ENCODE results near the gene ACBD4. TPM values are rescaled to one million over a fixed set of nuclear protein-coding genes. Genes with fewer than 3 reads are reported as not detected.
A peak's percentile ranks its signal among the peaks of the same experiment; 100 is the strongest.
"Not testable (repeated sequence)": the region's sequence is repeated elsewhere in the genome, so short reads cannot be mapped to it uniquely, and the experiment has no call there.

Gene ACBD4
- total and polyA plus RNA-seq, 2 experiments from 2014 or later, result 2.1 to 4.3 TPM

GRCh38 chr17:45123076-45123770, 12.3 kb upstream of the ACBD4 start:
- WGBS, 2 experiments (ENCODE audit: low coverage in 1 of 2, low lambda C conversion rate in 2 of 2, missing lambda C conversion rate in 2 of 2), result 84 to 88% methylated on average over 6 of the region's 6 CpGs
- Histone ChIP-seq H2AFZ (no peak overlapping the region), H3K9ac (peak overlapping the region; percentile 25; the same call in 1 of the 2 replicates), H3K4me2 (ENCODE audit: unreplicated experiment) (peak overlapping the region; percentile 76), H3K9me2 (ENCODE audit: insufficient read depth) (no peaks in the 10 kb centered on the region), H3K79me2 (ENCODE audit: insufficient read depth) (peaks cover 44% of the 10 kb centered on the region), H3K27ac (0 out of 2 replicates have a peak overlapping the region, but pooled peaks have one; percentile 15), H4K20me1 (ENCODE audit: insufficient read depth) (no peaks in the 10 kb centered on the region), H3K36me3 (ENCODE audit: low read depth) (no peaks in the 10 kb centered on the region), H3K9me3 (ENCODE audit: low read depth) (no peaks in the 10 kb centered on the region), H3K4me1 (ENCODE audit: insufficient read depth) (peaks cover 40% of the 10 kb centered on the region), H3K4me3 (no peak overlapping the region), H3F3A (ENCODE audit: insufficient read depth) (no peaks in the 10 kb centered on the region), H3K27me3 (replicated peaks; ENCODE audit: insufficient read depth) (no peaks in the 10 kb centered on the region)
- in situ Hi-C loops (cut with MboI), result loop anchor here (5.0 to 10.0 kb wide), 2 partner anchors 68 to 201 kb away; partner anchors contain the start of gene DCAKD
- DNase-seq, result no peak
- no peak for TF ChIP-seq EZH2phosphoT487 (IDR thresholded peaks at IDR 0.05; ENCODE audit: insufficient read depth, low read depth)
- TF ChIP-seq EZH2 (IDR thresholded peaks at IDR 0.05; ENCODE audit: insufficient read depth, poor library complexity, severe bottlenecking), result no peak

DNA sequence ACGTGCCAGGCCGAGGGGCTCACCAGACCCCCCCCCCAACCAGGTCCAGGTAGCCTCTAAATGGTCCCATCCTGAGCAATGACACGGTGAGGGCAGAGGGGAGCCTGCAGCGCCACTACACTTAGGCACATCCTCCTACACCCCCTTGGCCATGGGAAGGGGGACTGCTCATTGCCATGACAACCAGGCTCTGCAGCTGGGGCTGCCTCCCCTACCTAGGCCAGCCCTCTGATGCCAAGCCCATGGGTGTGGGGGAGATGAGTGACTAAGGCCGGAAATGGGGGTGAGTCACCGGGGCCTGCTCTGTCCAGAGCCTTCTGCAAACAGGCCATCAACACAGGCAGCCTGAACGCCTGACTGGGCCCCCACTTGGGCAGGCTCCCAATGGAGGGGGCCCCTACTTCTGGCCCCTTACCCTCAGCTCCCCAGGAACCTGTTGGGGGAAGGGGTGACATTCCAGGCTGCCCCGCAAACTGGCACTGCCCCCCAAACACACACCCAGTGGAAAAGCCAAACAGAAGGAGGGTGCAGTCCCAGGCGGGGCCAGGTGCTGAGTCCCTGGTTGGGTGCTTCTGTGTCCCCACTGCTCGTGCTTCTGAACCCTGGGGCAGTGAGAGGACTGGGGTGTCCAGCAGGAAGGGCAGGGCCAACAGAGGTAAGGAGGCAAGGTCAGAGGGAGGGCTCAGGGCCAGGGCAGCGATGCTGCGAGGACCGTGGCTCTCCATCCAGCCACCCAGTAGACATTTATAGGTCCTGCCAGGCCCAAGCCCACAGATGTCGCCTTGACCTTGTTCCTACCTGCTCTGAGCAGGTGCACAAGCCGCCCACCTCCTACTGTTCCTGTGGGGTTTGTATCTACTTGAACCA, 11.3 kb upstream of the ACBD4 start:
- peak overlapping the region; percentile 57 for H3K27ac ChIP-seq
- H3K9me2 ChIP-seq (ENCODE audit: insufficient read depth), result no peaks in the 10 kb centered on the region
- TF ChIP-seq EZH2phosphoT487 (IDR thresholded peaks at IDR 0.05; ENCODE audit: insufficient read depth, low read depth), result no peak
- no peak for TF ChIP-seq EZH2 (IDR thresholded peaks at IDR 0.05; ENCODE audit: insufficient read depth, poor library complexity, severe bottlenecking)
- peak overlapping the region; percentile 56 for H2AFZ ChIP-seq
- DNase-seq, result peak; percentile 94
- in situ Hi-C loops (cut with MboI), result loop anchor here (5.0 to 10.0 kb wide), 2 partner anchors 69 to 202 kb away; partner anchors contain the start of gene DCAKD
- H3K4me2 ChIP-seq (ENCODE audit: unreplicated experiment), result peak overlapping the region; percentile 76
- no peak overlapping the region for H3K4me3 ChIP-seq
- H3K9me3 ChIP-seq (ENCODE audit: low read depth), result no peaks in the 10 kb centered on the region
- peak overlapping the region; percentile 74 for H3K9ac ChIP-seq
- H3K36me3 ChIP-seq (ENCODE audit: low read depth), result no peaks in the 10 kb centered on the region
- H3K27me3 ChIP-seq (replicated peaks; ENCODE audit: insufficient read depth), result no peaks in the 10 kb centered on the region
- peaks cover 48% of the 10 kb centered on the region for H3K79me2 ChIP-seq (ENCODE audit: insufficient read depth)
- H3F3A ChIP-seq (ENCODE audit: insufficient read depth), result no peaks in the 10 kb centered on the region
- peaks cover 43% of the 10 kb centered on the region for H3K4me1 ChIP-seq (ENCODE audit: insufficient read depth)
- H4K20me1 ChIP-seq (ENCODE audit: insufficient read depth), result no peaks in the 10 kb centered on the region
- whole genome bisulfite sequencing, 2 experiments (ENCODE audit: low coverage in 1 of 2, low lambda C conversion rate in 2 of 2, missing lambda C conversion rate in 2 of 2), result 55 to 57% methylated on average over 13 to 15 of the region's 15 CpGs

- H4K20me1 ChIP-seq (ENCODE audit: insufficient read depth); H3F3A ChIP-seq (ENCODE audit: insufficient read depth); DNase-seq; H3K4me3 ChIP-seq; H3K9me3 ChIP-seq (ENCODE audit: low read depth); H3K27me3 ChIP-seq (replicated peaks; ENCODE audit: insufficient read depth); H3K36me3 ChIP-seq (ENCODE audit: low read depth); H3K9me2 ChIP-seq (ENCODE audit: insufficient read depth); H3K4me2 ChIP-seq (ENCODE audit: unreplicated experiment): not testable (repeated sequence)
- 69 to 71% methylated on average over 5 of the region's 5 CpGs for WGBS, 2 experiments (ENCODE audit: low coverage in 1 of 2, low lambda C conversion rate in 2 of 2, missing lambda C conversion rate in 2 of 2)
- peak overlapping the region; percentile 74 for H3K9ac ChIP-seq
- in situ Hi-C loops (cut with MboI), result loop anchor here (5.0 to 10.0 kb wide), 2 partner anchors 70 to 202 kb away; partner anchors contain the start of gene DCAKD
- H3K4me1 ChIP-seq (ENCODE audit: insufficient read depth), result peaks cover 43% of the 10 kb centered on the region
- peak overlapping the region; percentile 57 for H3K27ac ChIP-seq
- H2AFZ ChIP-seq, result peak overlapping the region; percentile 56; the same call in 1 of the 2 replicates
- peaks cover 54% of the 10 kb centered on the region for H3K79me2 ChIP-seq (ENCODE audit: insufficient read depth)
These were observed 10.7 kb upstream of the ACBD4 start for GRCh38 chr17:45124797-45125122.

- peaks cover 44% of the 10 kb centered on the region for H3K4me1 ChIP-seq (ENCODE audit: insufficient read depth)
- no peaks in the 10 kb centered on the region for H3K9me3 ChIP-seq (ENCODE audit: low read depth)
- no peak overlapping the region for H3K27ac ChIP-seq
- WGBS, 2 experiments (ENCODE audit: low coverage in 1 of 2, low lambda C conversion rate in 2 of 2, missing lambda C conversion rate in 2 of 2), result 99% methylated on average over 8 of the region's 8 CpGs
- no peak overlapping the region for H2AFZ ChIP-seq
- H3K9me2 ChIP-seq (ENCODE audit: insufficient read depth), result no peaks in the 10 kb centered on the region
- H4K20me1 ChIP-seq (ENCODE audit: insufficient read depth), result no peaks in the 10 kb centered on the region
- H3K9ac ChIP-seq, result no peak overlapping the region
- in situ Hi-C loops (cut with MboI), result loop anchor here (10.0 kb wide), 1 partner anchor 71 kb away; the partner anchor contains the start of gene DCAKD
- peaks cover 56% of the 10 kb centered on the region for H3K79me2 ChIP-seq (ENCODE audit: insufficient read depth)
- no peak for DNase-seq
- no peak overlapping the region for H3K4me2 ChIP-seq (ENCODE audit: unreplicated experiment)
- no peak for TF ChIP-seq EZH2 (IDR thresholded peaks at IDR 0.05; ENCODE audit: insufficient read depth, poor library complexity, severe bottlenecking)
- no peak for TF ChIP-seq EZH2phosphoT487 (IDR thresholded peaks at IDR 0.05; ENCODE audit: insufficient read depth, low read depth)
- no peaks in the 10 kb centered on the region for H3F3A ChIP-seq (ENCODE audit: insufficient read depth)
- H3K27me3 ChIP-seq (replicated peaks; ENCODE audit: insufficient read depth), result no peaks in the 10 kb centered on the region
- H3K4me3 ChIP-seq, result no peak overlapping the region
- H3K36me3 ChIP-seq (ENCODE audit: low read depth), result no peaks in the 10 kb centered on the region
These were observed 10.0 kb upstream of the ACBD4 start for GRCh38 chr17:45125509-45125908.

All from GM23248 (cell line).